ENCODE results near the gene TMEM233. TPM values are rescaled to one million over a fixed set of nuclear protein-coding genes. Genes with fewer than 3 reads are reported as not detected.

The TMEM233 gene
- total and polyA plus RNA-seq, 10 of the 15 experiments (the other 5 are each of a cell fraction or from before 2014, with no cell fraction given): not detected

DNA sequence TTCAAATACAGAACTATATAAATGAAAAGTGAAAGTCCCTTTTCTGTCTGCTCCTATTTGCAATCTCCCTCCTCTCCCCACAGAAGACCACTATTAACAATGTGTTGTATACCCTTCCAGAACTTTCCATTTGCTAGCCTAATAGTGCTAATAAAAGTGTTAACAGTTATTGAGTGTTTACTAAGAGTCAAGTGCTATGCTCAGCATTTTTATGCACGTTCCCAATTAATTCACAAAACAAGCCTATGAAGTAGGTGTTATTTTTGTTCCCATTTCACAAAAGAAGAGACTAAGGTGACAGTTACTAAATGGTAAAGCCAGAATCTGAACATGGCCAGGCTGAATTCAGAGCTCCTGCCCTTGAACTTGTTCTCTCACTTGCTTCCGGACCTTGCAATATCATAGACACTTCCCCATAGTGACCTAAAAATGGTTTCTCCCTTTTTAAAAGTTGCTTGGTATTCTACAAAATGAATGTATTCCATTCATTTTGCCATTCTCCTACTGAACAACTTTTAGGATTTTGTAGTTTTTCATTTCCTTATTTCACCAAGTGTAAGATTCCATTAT, 72.7 kb downstream of the TMEM233 start (continued):
- TF ChIP-seq, protein P1, sequence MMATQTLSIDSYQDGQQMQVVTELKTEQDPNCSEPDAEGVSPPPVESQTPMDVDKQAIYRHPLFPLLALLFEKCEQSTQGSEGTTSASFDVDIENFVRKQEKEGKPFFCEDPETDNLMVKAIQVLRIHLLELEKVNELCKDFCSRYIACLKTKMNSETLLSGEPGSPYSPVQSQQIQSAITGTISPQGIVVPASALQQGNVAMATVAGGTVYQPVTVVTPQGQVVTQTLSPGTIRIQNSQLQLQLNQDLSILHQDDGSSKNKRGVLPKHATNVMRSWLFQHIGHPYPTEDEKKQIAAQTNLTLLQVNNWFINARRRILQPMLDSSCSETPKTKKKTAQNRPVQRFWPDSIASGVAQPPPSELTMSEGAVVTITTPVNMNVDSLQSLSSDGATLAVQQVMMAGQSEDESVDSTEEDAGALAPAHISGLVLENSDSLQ (IDR thresholded peaks at IDR 0.05): no peak
- 0 out of 4 replicates have a peak, but pooled peaks of 1 of the 2 experiments have one; percentile 11 for TF ChIP-seq BHLHE40 (IDR thresholded peaks at IDR 0.05; ENCODE audit: borderline replicate concordance in 1 of 2, low read depth in 2 of 2, low read length in 1 of 2)
- TF ChIP-seq, protein P2, sequence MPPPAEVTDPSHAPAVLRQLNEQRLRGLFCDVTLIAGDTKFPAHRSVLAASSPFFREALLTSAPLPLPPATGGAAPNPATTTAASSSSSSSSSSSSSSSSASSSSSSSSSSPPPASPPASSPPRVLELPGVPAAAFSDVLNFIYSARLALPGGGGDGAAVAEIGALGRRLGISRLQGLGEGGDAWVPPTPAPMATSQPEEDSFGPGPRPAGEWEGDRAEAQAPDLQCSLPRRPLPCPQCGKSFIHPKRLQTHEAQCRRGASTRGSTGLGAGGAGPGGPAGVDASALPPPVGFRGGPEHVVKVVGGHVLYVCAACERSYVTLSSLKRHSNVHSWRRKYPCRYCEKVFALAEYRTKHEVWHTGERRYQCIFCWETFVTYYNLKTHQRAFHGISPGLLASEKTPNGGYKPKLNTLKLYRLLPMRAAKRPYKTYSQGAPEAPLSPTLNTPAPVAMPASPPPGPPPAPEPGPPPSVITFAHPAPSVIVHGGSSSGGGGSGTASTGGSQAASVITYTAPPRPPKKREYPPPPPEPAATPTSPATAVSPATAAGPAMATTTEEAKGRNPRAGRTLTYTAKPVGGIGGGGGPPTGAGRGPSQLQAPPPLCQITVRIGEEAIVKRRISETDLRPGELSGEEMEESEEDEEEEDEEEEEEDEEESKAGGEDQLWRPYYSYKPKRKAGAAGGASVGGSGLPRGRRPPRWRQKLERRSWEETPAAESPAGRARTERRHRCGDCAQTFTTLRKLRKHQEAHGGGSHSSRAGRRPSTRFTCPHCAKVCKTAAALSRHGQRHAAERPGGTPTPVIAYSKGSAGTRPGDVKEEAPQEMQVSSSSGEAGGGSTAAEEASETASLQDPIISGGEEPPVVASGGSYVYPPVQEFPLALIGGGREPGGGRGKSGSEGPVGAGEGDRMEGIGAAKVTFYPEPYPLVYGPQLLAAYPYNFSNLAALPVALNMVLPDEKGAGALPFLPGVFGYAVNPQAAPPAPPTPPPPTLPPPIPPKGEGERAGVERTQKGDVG (CRISPR knock-in tag; IDR thresholded peaks at IDR 0.05): no peak
- no peak for TF ChIP-seq TCF12 (IDR thresholded peaks at IDR 0.05; ENCODE audit: low read depth, low read length)
- no peak for TF ChIP-seq CBFB (IDR thresholded peaks at IDR 0.05; ENCODE audit: low read depth)
- TF ChIP-seq, protein P3, sequence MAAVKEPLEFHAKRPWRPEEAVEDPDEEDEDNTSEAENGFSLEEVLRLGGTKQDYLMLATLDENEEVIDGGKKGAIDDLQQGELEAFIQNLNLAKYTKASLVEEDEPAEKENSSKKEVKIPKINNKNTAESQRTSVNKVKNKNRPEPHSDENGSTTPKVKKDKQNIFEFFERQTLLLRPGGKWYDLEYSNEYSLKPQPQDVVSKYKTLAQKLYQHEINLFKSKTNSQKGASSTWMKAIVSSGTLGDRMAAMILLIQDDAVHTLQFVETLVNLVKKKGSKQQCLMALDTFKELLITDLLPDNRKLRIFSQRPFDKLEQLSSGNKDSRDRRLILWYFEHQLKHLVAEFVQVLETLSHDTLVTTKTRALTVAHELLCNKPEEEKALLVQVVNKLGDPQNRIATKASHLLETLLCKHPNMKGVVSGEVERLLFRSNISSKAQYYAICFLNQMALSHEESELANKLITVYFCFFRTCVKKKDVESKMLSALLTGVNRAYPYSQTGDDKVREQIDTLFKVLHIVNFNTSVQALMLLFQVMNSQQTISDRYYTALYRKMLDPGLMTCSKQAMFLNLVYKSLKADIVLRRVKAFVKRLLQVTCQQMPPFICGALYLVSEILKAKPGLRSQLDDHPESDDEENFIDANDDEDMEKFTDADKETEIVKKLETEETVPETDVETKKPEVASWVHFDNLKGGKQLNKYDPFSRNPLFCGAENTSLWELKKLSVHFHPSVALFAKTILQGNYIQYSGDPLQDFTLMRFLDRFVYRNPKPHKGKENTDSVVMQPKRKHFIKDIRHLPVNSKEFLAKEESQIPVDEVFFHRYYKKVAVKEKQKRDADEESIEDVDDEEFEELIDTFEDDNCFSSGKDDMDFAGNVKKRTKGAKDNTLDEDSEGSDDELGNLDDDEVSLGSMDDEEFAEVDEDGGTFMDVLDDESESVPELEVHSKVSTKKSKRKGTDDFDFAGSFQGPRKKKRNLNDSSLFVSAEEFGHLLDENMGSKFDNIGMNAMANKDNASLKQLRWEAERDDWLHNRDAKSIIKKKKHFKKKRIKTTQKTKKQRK (IDR thresholded peaks at IDR 0.05; ENCODE audit: low read depth, low read length): no peak
- TF ChIP-seq ATF7 (IDR thresholded peaks at IDR 0.05; ENCODE audit: low read depth): peak; percentile 26; the same call in 1 of the 2 replicates
- no peak for TF ChIP-seq SIX5 (IDR thresholded peaks at IDR 0.05; ENCODE audit: low read depth, low read length, severe bottlenecking)
- no peak for TF ChIP-seq BACH1 (IDR thresholded peaks at IDR 0.05; ENCODE audit: borderline replicate concordance)
- TF ChIP-seq NR2C2 (IDR thresholded peaks at IDR 0.05; ENCODE audit: borderline replicate concordance, control insufficient read depth, insufficient read length, low read depth): no peak
- no peak for TF ChIP-seq PAX5 (IDR thresholded peaks at IDR 0.05; ENCODE audit: borderline replicate concordance, low read depth, low read length)
- no peak for TF ChIP-seq MXI1 (IDR thresholded peaks at IDR 0.05; ENCODE audit: low read depth, low read length)
- TF ChIP-seq FOS (IDR thresholded peaks at IDR 0.05; ENCODE audit: borderline replicate concordance, extremely low read depth, insufficient read length): no peak
- no peak for TF ChIP-seq LARP7 (IDR thresholded peaks at IDR 0.05)
- TF ChIP-seq SREBF2 (IDR thresholded peaks at IDR 0.05; ENCODE audit: low read length): no peak
- TF ChIP-seq JUNB (IDR thresholded peaks at IDR 0.05): no peak
- TF ChIP-seq EZH2 (IDR thresholded peaks at IDR 0.05; ENCODE audit: borderline replicate concordance, control insufficient read depth, low read depth, low read length): no peak
- no peak for TF ChIP-seq BCL11A (IDR thresholded peaks at IDR 0.05; ENCODE audit: low read depth, low read length)
- TF ChIP-seq SPI1 (IDR thresholded peaks at IDR 0.05; ENCODE audit: borderline replicate concordance, insufficient read depth, low read depth, low read length): peak; percentile 27; the same call in 1 of the 2 replicates
- TF ChIP-seq, protein P4, sequence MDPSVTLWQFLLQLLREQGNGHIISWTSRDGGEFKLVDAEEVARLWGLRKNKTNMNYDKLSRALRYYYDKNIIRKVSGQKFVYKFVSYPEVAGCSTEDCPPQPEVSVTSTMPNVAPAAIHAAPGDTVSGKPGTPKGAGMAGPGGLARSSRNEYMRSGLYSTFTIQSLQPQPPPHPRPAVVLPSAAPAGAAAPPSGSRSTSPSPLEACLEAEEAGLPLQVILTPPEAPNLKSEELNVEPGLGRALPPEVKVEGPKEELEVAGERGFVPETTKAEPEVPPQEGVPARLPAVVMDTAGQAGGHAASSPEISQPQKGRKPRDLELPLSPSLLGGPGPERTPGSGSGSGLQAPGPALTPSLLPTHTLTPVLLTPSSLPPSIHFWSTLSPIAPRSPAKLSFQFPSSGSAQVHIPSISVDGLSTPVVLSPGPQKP (IDR thresholded peaks at IDR 0.05; ENCODE audit: low read depth, low read length): no peak

Data from GM12878 (cell line).